Progenitor cell of endocrine pancreas (in vitro differentiated cells): ENCODE data around the gene CPED1. TPM values are rescaled to one million over a fixed set of nuclear protein-coding genes. Genes with fewer than 3 reads are reported as not detected.

ENCODE experiments used
- DNase-seq: peaks from one replicate; pipeline ENCODE4 v3.0.0; 2021; ENCODE audit warnings: low spot score; ENCODE audit not compliant: unreplicated experiment
- H3K27ac Mint-ChIP-seq: 2 replicates; pipeline ENCODE4 v1.8.0; 2021; ENCODE audit warnings: mild to moderate bottlenecking, moderate library complexity, mixed read lengths
- H3K27me3 Mint-ChIP-seq: 2 replicates; pipeline ENCODE4 v1.8.0; 2021; ENCODE audit warnings: mixed read lengths
- H3K36me3 Mint-ChIP-seq: 2 replicates; pipeline ENCODE4 v1.8.0; 2022; ENCODE audit warnings: mixed read lengths; ENCODE audit not compliant: insufficient read depth
- H3K4me1 Mint-ChIP-seq: 2 replicates; pipeline ENCODE4 v1.8.0; 2021; ENCODE audit warnings: low read depth, mixed read lengths
- H3K4me3 Mint-ChIP-seq: 2 replicates; pipeline ENCODE4 v1.8.0; 2021; ENCODE audit warnings: low read depth, mild to moderate bottlenecking, moderate library complexity, mixed read lengths
- H3K9me3 Mint-ChIP-seq: 2 replicates; pipeline ENCODE4 v1.8.0; 2021; ENCODE audit warnings: low read depth, mixed read lengths
- CTCF ChIP-seq: fragments of 200-600 bp; sonication (generic); IDR thresholded peaks from one replicate; pipeline ENCODE4 v1.5.0; 2021; ENCODE audit warnings: antibody characterized with exemption, mild to moderate bottlenecking; ENCODE audit not compliant: unreplicated experiment
- total RNA-seq: library from RNA; stranded (reverse); gene quantifications from 2 replicates; pipeline ENCODE4 v1.2.1, GENCODE V29; 2021

The CPED1 gene
- total RNA-seq, 1 donor from 2014 or later: 1.1 TPM

- Mint-ChIP-seq H3K4me3 (no peak overlapping the region), H3K36me3 (no peaks in the 10 kb centered on the region), H3K9me3 (no peaks in the 10 kb centered on the region), H3K27ac (no peak overlapping the region), H3K27me3 (no peaks in the 10 kb centered on the region), H3K4me1 (no peaks in the 10 kb centered on the region)
- TF ChIP-seq CTCF: no peak
- no peak for DNase-seq
Observed at GRCh38 chr7:120997882-120998474, 9.5 kb downstream of the CPED1 start.

GRCh38 chr7:120998520-120998919 is 10.0 kb downstream of the CPED1 start:
- DNase-seq: no peak
- no peaks in the 10 kb centered on the region for H3K36me3 Mint-ChIP-seq
- H3K27ac Mint-ChIP-seq: no peak overlapping the region
- H3K27me3 Mint-ChIP-seq: no peaks in the 10 kb centered on the region
- no peaks in the 10 kb centered on the region for H3K4me1 Mint-ChIP-seq
- H3K9me3 Mint-ChIP-seq: no peaks in the 10 kb centered on the region
- TF ChIP-seq CTCF: no peak
- H3K4me3 Mint-ChIP-seq: no peak overlapping the region

- Mint-ChIP-seq H3K4me3 (no peak overlapping the region), H3K27ac (no peak overlapping the region), H3K27me3 (no peaks in the 10 kb centered on the region), H3K4me1 (no peaks in the 10 kb centered on the region), H3K36me3 (no peaks in the 10 kb centered on the region), H3K9me3 (no peaks in the 10 kb centered on the region)
- DNase-seq: no peak
- TF ChIP-seq CTCF: no peak
Observed at GRCh38 chr7:120998996-120999565, 10.6 kb downstream of the CPED1 start.

- no peak for TF ChIP-seq CTCF
- Mint-ChIP-seq H3K27ac (no peak overlapping the region), H3K27me3 (no peaks in the 10 kb centered on the region), H3K9me3 (no peaks in the 10 kb centered on the region), H3K4me3 (no peak overlapping the region), H3K36me3 (no peaks in the 10 kb centered on the region), H3K4me1 (no peaks in the 10 kb centered on the region)
- no peak for DNase-seq
Observed at GRCh38 chr7:121000081-121000983, 11.8 kb downstream of the CPED1 start.

- no peaks in the 10 kb centered on the region for H3K4me1 Mint-ChIP-seq
- no peak for TF ChIP-seq CTCF
- H3K36me3 Mint-ChIP-seq: no peaks in the 10 kb centered on the region
- H3K9me3 Mint-ChIP-seq: no peaks in the 10 kb centered on the region
- DNase-seq: no peak
- H3K27me3 Mint-ChIP-seq: peaks cover 3% of the 10 kb centered on the region
- H3K4me3 Mint-ChIP-seq: no peak overlapping the region
- H3K27ac Mint-ChIP-seq: no peak overlapping the region
Observed at GRCh38 chr7:121001234-121001906, 12.9 kb downstream of the CPED1 start.
